Measurements from ENCODE around the gene PARP11. TPM values are rescaled to one million over a fixed set of nuclear protein-coding genes. Genes with fewer than 3 reads are reported as not detected.

Gene PARP11
- total RNA-seq, 1 donor: 9.4 TPM

DNA sequence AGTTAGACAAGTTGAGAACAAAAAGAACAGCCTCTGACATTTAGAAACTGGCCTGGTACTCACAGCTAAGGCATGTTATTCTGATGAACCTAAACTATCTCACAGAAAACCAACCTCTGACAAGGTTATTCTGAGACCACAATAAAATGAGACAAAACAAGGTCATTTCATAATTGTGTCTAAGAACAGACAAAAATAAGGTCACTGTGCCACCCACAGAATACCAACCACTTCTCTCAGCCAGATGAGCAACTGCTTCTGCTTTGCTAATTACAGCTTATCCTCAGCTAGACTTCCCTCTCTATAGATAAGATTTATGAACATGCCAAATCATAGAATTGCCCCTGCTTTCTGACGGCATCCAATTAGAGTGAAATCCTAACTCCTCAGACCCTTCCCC lies 68.1 kb downstream of the PARP11 start:
- peaks cover 6% of the 10 kb centered on the region for H3K4me1 ChIP-seq (ENCODE audit: insufficient read depth, low read length)
- no peaks in the 10 kb centered on the region for H4K20me1 ChIP-seq (ENCODE audit: insufficient read depth, low read length)
- no peak overlapping the region for H3K4me3 ChIP-seq (ENCODE audit: insufficient read depth, low read length)
- H3K27me3 ChIP-seq (ENCODE audit: insufficient read depth, low read length): no peaks in the 10 kb centered on the region
- no peak overlapping the region for H3K27ac ChIP-seq (ENCODE audit: low read depth, low read length)
- no peak overlapping the region for H3K4me2 ChIP-seq (ENCODE audit: insufficient read depth, low read length)
- H3K36me3 ChIP-seq (ENCODE audit: insufficient read depth, low read length): no peaks in the 10 kb centered on the region
- no peak for TF ChIP-seq CTCF (IDR thresholded peaks at IDR 0.05; ENCODE audit: extremely low read depth, low read depth, low read length)
- no peaks in the 10 kb centered on the region for H3K9me3 ChIP-seq (ENCODE audit: low read depth, low read length)
- H3K79me2 ChIP-seq (ENCODE audit: insufficient read depth, low read length): no peaks in the 10 kb centered on the region
- DNase-seq (ENCODE audit: insufficient read length, low spot score, missing footprints): peak; percentile 25
- H2AFZ ChIP-seq (ENCODE audit: low read length): no peak overlapping the region

DNA sequence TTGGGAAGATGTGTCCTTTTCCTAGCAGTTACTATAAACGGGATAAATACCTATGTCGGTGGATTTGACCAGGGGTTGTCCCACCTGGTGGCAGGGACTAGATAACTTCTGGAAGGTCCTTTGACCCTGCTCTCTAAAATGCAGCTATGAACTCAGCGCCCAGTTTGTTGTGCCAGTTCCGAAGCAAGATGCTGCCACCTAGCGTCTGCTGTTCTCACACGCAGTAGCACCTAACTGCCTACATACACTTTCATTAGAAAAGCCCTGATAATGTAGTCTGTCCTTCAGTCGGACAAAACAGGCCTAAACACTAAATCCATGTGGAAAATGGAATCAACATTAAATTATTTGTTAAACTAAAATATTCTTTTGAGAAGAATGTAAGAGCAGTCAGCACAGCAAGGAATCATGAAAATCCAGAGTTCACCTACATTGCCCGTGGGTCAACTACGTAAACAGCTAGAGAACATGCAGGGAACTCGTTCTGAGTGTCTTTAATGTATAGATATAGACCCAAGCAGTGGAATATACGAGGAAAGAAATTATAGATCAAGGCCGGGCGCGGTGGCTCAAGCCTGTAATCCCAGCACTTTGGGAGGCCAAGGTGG lies 69.2 kb downstream of the PARP11 start:
- Histone ChIP-seq H3K79me2 (ENCODE audit: insufficient read depth, low read length) (no peaks in the 10 kb centered on the region), H2AFZ (ENCODE audit: low read length) (no peak overlapping the region), H3K27me3 (ENCODE audit: insufficient read depth, low read length) (no peaks in the 10 kb centered on the region), H4K20me1 (ENCODE audit: insufficient read depth, low read length) (no peaks in the 10 kb centered on the region), H3K4me3 (ENCODE audit: insufficient read depth, low read length) (no peak overlapping the region), H3K9me3 (ENCODE audit: low read depth, low read length) (no peaks in the 10 kb centered on the region), H3K4me2 (ENCODE audit: insufficient read depth, low read length) (no peak overlapping the region), H3K36me3 (ENCODE audit: insufficient read depth, low read length) (no peaks in the 10 kb centered on the region), H3K27ac (ENCODE audit: low read depth, low read length) (no peak overlapping the region), H3K4me1 (ENCODE audit: insufficient read depth, low read length) (peaks cover 6% of the 10 kb centered on the region)
- TF ChIP-seq CTCF (IDR thresholded peaks at IDR 0.05; ENCODE audit: extremely low read depth, low read depth, low read length): peak; percentile 95
- DNase-seq (ENCODE audit: insufficient read length, low spot score, missing footprints): no peak

- TF ChIP-seq CTCF (IDR thresholded peaks at IDR 0.05; ENCODE audit: extremely low read depth, low read depth, low read length): no peak
- H3K27me3 ChIP-seq (ENCODE audit: insufficient read depth, low read length): no peaks in the 10 kb centered on the region
- H3K4me3 ChIP-seq (ENCODE audit: insufficient read depth, low read length): no peak overlapping the region
- DNase-seq (ENCODE audit: insufficient read length, low spot score, missing footprints): no peak
- peaks cover 6% of the 10 kb centered on the region for H3K4me1 ChIP-seq (ENCODE audit: insufficient read depth, low read length)
- no peaks in the 10 kb centered on the region for H3K36me3 ChIP-seq (ENCODE audit: insufficient read depth, low read length)
- no peak overlapping the region for H2AFZ ChIP-seq (ENCODE audit: low read length)
- H3K9me3 ChIP-seq (ENCODE audit: low read depth, low read length): no peaks in the 10 kb centered on the region
- no peak overlapping the region for H3K4me2 ChIP-seq (ENCODE audit: insufficient read depth, low read length)
- H4K20me1 ChIP-seq (ENCODE audit: insufficient read depth, low read length): no peaks in the 10 kb centered on the region
- H3K27ac ChIP-seq (ENCODE audit: low read depth, low read length): no peak overlapping the region
- H3K79me2 ChIP-seq (ENCODE audit: insufficient read depth, low read length): no peaks in the 10 kb centered on the region
These were observed 70.5 kb downstream of the PARP11 start for GRCh38 chr12:3802721-3803120.

- H3K27me3 ChIP-seq (ENCODE audit: insufficient read depth, low read length): no peaks in the 10 kb centered on the region
- no peaks in the 10 kb centered on the region for H4K20me1 ChIP-seq (ENCODE audit: insufficient read depth, low read length)
- H2AFZ ChIP-seq (ENCODE audit: low read length): no peak overlapping the region
- no peak overlapping the region for H3K4me2 ChIP-seq (ENCODE audit: insufficient read depth, low read length)
- no peaks in the 10 kb centered on the region for H3K36me3 ChIP-seq (ENCODE audit: insufficient read depth, low read length)
- no peak for TF ChIP-seq CTCF (IDR thresholded peaks at IDR 0.05; ENCODE audit: extremely low read depth, low read depth, low read length)
- H3K4me3 ChIP-seq (ENCODE audit: insufficient read depth, low read length): no peak overlapping the region
- H3K27ac ChIP-seq (ENCODE audit: low read depth, low read length): no peak overlapping the region
- no peaks in the 10 kb centered on the region for H3K79me2 ChIP-seq (ENCODE audit: insufficient read depth, low read length)
- H3K4me1 ChIP-seq (ENCODE audit: insufficient read depth, low read length): peaks cover 5% of the 10 kb centered on the region
- DNase-seq (ENCODE audit: insufficient read length, low spot score, missing footprints): no peak
- H3K9me3 ChIP-seq (ENCODE audit: low read depth, low read length): no peaks in the 10 kb centered on the region
These were observed 75.6 kb downstream of the PARP11 start for GRCh38 chr12:3797531-3798048.
